ENCODE data around the gene IQCF5.

GRCh38 chr3:51873253-51873766 is 2.1 kb downstream of the IQCF5 start:
- TF ChIP-seq CTCF (IDR thresholded peaks at IDR 0.05; ENCODE audit: low read depth, low read length, missing input control) (no peak), GABPA (IDR thresholded peaks at IDR 0.05 in 1 of 2, conservative IDR thresholded peaks at IDR 0.05 in 1 of 2) (no peak), NR2F2 (IDR thresholded peaks at IDR 0.05) (no peak), SP1 (IDR thresholded peaks at IDR 0.05) (no peak), FOXA2 (IDR thresholded peaks at IDR 0.05) (no peak), MAX (IDR thresholded peaks at IDR 0.05) (no peak), ATF3 (IDR thresholded peaks at IDR 0.05) (no peak), RAD21 (IDR thresholded peaks at IDR 0.05) (no peak), TAF1 (conservative IDR thresholded peaks at IDR 0.05) (no peak)
